SK-N-SH treated with all-trans-retinoic acid at 6 μM for 48 hours (cell line): ENCODE data around the gene KANSL2.

Experiments used
- PPARA ChIP-seq: fragments of 250-450 bp; sonication (Bioruptor Pico); IDR thresholded peaks from 2 replicates; pipeline ENCODE4 v1.5.0; 2020; ENCODE audit warnings: mild to moderate bottlenecking, borderline replicate concordance
- RARB ChIP-seq: fragments of 250-450 bp; sonication (Bioruptor Pico); IDR thresholded peaks from 2 replicates; pipeline ENCODE4 v1.8.0; 2021; ENCODE audit warnings: mild to moderate bottlenecking, moderate library complexity
- ZC3H10 ChIP-seq: fragments of 250-450 bp; sonication (Bioruptor Pico); IDR thresholded peaks from 2 replicates; pipeline ENCODE4 v1.5.1; 2021; ENCODE audit warnings: mild to moderate bottlenecking, moderate library complexity

DNA sequence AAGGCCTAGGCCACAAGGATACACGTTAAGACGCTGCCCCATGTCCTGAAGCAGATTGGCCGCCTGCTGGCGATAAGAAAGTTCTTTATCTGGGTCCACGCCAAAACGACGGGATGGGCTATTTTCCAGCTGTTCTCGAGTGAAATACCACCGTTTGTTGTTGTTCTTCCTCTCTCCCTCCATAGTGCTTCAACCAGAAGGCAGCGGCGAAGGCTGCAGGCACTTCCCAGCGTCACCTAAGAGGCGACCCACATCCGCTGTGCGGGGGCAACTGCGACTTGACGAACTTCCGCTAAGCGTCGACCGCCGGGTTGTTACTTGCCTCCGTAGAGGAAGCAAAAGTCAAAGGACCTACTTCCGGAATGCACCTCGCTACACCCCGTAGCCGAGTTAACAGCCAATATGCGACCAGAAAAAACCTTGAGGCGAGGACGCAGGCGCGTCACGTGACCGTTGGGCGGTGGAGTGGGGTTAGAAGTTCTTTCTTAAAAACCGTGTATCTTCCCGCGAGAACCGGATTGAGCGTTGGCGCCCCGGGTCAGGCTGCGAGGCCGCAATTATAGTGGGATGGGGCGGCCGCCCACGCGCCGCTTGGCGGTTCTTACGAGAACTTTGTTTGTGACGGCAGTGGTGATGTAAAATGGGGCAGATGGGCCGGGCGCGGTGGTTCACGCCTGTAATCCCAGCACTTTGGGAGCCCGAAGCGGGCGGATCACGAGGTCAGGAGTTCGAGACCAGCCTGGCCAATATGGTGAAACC, 34.6 kb upstream of the KANSL2 start, which contains the start of gene CCNT1:
- TF ChIP-seq ZC3H10 (CRISPR knock-in tag), result no peak
- TF ChIP-seq RARB, result no peak
- TF ChIP-seq PPARA (CRISPR knock-in tag), result 0 out of 2 replicates have a peak, but pooled peaks have one; percentile 39
